ENCODE data around the gene LACC1.

The LACC1 gene

GRCh38 chr13:43935878-43936277 lies 56.2 kb downstream of the LACC1 start:
- no peak overlapping the region for H3K4me3 ChIP-seq (replicated peaks; ENCODE audit: low read depth, low read length)
- DNase-seq (ENCODE audit: low read depth), result peak; percentile 4
- TF ChIP-seq CTCF (IDR thresholded peaks at IDR 0.05; ENCODE audit: low read length, missing control alignments), result no peak

- no peak overlapping the region for H3K4me3 ChIP-seq (replicated peaks; ENCODE audit: low read depth, low read length)
- TF ChIP-seq CTCF (IDR thresholded peaks at IDR 0.05; ENCODE audit: low read length, missing control alignments), result no peak
- no peak for DNase-seq (ENCODE audit: low read depth)
Measured at GRCh38 chr13:43936647-43937046, 56.9 kb downstream of the LACC1 start.

GRCh38 chr13:43937839-43938238 lies 58.1 kb downstream of the LACC1 start:
- TF ChIP-seq CTCF (IDR thresholded peaks at IDR 0.05; ENCODE audit: low read length, missing control alignments), result no peak
- no peak for DNase-seq (ENCODE audit: low read depth)
- no peak overlapping the region for H3K4me3 ChIP-seq (replicated peaks; ENCODE audit: low read depth, low read length)

GRCh38 chr13:43938449-43938848 lies 58.7 kb downstream of the LACC1 start:
- DNase-seq (ENCODE audit: low read depth), result no peak
- no peak overlapping the region for H3K4me3 ChIP-seq (replicated peaks; ENCODE audit: low read depth, low read length)
- no peak for TF ChIP-seq CTCF (IDR thresholded peaks at IDR 0.05; ENCODE audit: low read length, missing control alignments)

GRCh38 chr13:43939086-43939485 lies 59.4 kb downstream of the LACC1 start:
- DNase-seq (ENCODE audit: low read depth), result no peak
- H3K4me3 ChIP-seq (replicated peaks; ENCODE audit: low read depth, low read length), result no peak overlapping the region
- TF ChIP-seq CTCF (IDR thresholded peaks at IDR 0.05; ENCODE audit: low read length, missing control alignments), result no peak

GRCh38 chr13:43942286-43942685 lies 62.6 kb downstream of the LACC1 start:
- no peak overlapping the region for H3K4me3 ChIP-seq (replicated peaks; ENCODE audit: low read depth, low read length)
- no peak for TF ChIP-seq CTCF (IDR thresholded peaks at IDR 0.05; ENCODE audit: low read length, missing control alignments)
- no peak for DNase-seq (ENCODE audit: low read depth)
